HEK293 (cell line): ENCODE measurements around the gene ALDH4A1.

Experiments
- CTCF ChIA-PET: fragments of 350-600 bp; formaldehyde crosslinking; extraction: SDS; loops from one replicate; lab custom pipeline; 2021; ENCODE audit warnings: antibody characterized with exemption; lab: Yijun Ruan, JAX
- POLR2A ChIA-PET: fragments of 300-600 bp; formaldehyde crosslinking; extraction: SDS; loops from one replicate; lab custom pipeline; 2020; ENCODE audit warnings: antibody characterized with exemption, inconsistent platforms; lab: Yijun Ruan, JAX
- H3K27ac ChIP-seq: fragments of 200-500 bp; sonication (Bioruptor generic); 2 replicates; pipeline ENCODE4 v1.5.1; 2014; ENCODE audit warnings: low read depth, low read length, control low read depth, inconsistent platforms; ENCODE audit errors: extremely low read depth
- H3K36me3 ChIP-seq, 2 experiments: fragments of 200-500 bp in 1 of 2; sonication (Bioruptor generic) in 1 of 2; 1 replicate in 1 of 2; 2 replicates in 1 of 2; pipeline ENCODE4 v1.5.1; 2014 to 2017; ENCODE audit warnings: inconsistent platforms in 2 of 2, low read length in 2 of 2; ENCODE audit not compliant: control insufficient read depth in 2 of 2, insufficient read depth in 1 of 2
- H3K4me1 ChIP-seq: fragments of 200-500 bp; sonication (Bioruptor generic); 2 replicates; pipeline ENCODE4 v1.5.1; 2014; ENCODE audit warnings: mild to moderate bottlenecking, low read length, inconsistent platforms; ENCODE audit not compliant: control insufficient read depth, insufficient read depth
- H3K4me3 ChIP-seq: 2 replicates; pipeline ENCODE4 v1.5.1; 2011; ENCODE audit warnings: low read depth, mild to moderate bottlenecking, control low read depth, low read length, moderate library complexity
- H3K9me3 ChIP-seq: fragments of 200-500 bp; sonication (Bioruptor generic); 2 replicates; pipeline ENCODE4 v1.5.1; 2014; ENCODE audit warnings: low read depth, low read length, inconsistent platforms; ENCODE audit not compliant: control insufficient read depth, insufficient read depth
- AEBP2 ChIP-seq: fragments of 450-650 bp; formaldehyde crosslinking; IDR thresholded peaks from 2 replicates; pipeline ENCODE4 v1.5.1; 2016; ENCODE audit warnings: missing biosample characterization, missing genetic modification characterization, borderline replicate concordance
- GFI1B ChIP-seq: fragments of 450-650 bp; formaldehyde crosslinking; IDR thresholded peaks from 2 replicates; pipeline ENCODE4 v1.5.1; 2016; ENCODE audit warnings: missing biosample characterization, missing genetic modification characterization
- HOXA7 ChIP-seq: sonication (generic); formaldehyde crosslinking; IDR thresholded peaks from 2 replicates; pipeline ENCODE4 v1.8.1; 2022; ENCODE audit warnings: missing genetic modification reagents, borderline replicate concordance
- SALL2 ChIP-seq: fragments of 450-650 bp; formaldehyde crosslinking; IDR thresholded peaks from 2 replicates; pipeline ENCODE4 v1.5.0; 2017; ENCODE audit warnings: missing biosample characterization, mild to moderate bottlenecking, missing genetic modification characterization, borderline replicate concordance
- TCF7L2 ChIP-seq: IDR thresholded peaks from 2 replicates; pipeline ENCODE4 v1.6.1; 2011; ENCODE audit warnings: low read depth, mild to moderate bottlenecking, inconsistent platforms, low read length, moderate library complexity, borderline replicate concordance
- TRIM28 ChIP-seq: IDR thresholded peaks from 2 replicates; pipeline ENCODE4 v1.6.1; 2011; ENCODE audit warnings: low read length, control low read depth, borderline replicate concordance
- ZBTB10 ChIP-seq: fragments of 450-650 bp; formaldehyde crosslinking; IDR thresholded peaks from 2 replicates; pipeline ENCODE4 v1.5.1; 2016; ENCODE audit warnings: missing biosample characterization, missing genetic modification characterization
- ZBTB20 ChIP-seq: fragments of 450-650 bp; formaldehyde crosslinking; IDR thresholded peaks from 2 replicates; pipeline ENCODE4 v1.5.1; 2016; ENCODE audit warnings: missing biosample characterization, missing genetic modification characterization
- ZBTB48 ChIP-seq: fragments of 450-650 bp; formaldehyde crosslinking; IDR thresholded peaks from 2 replicates; pipeline ENCODE4 v1.5.1; 2016; ENCODE audit warnings: missing biosample characterization, missing genetic modification characterization
- ZNF175 ChIP-seq: fragments of 450-650 bp; formaldehyde crosslinking; IDR thresholded peaks from 2 replicates; pipeline ENCODE4 v1.5.1; 2016; ENCODE audit warnings: missing biosample characterization, missing genetic modification characterization
- ZNF394 ChIP-seq: fragments of 450-650 bp; formaldehyde crosslinking; IDR thresholded peaks from 2 replicates; pipeline ENCODE4 v1.5.1; 2016; ENCODE audit warnings: missing biosample characterization, missing genetic modification characterization, mild to moderate bottlenecking, moderate library complexity, borderline replicate concordance
- ZNF423 ChIP-seq: fragments of 450-650 bp; formaldehyde crosslinking; IDR thresholded peaks from 2 replicates; pipeline ENCODE4 v1.5.1; 2016; ENCODE audit warnings: missing biosample characterization, missing genetic modification characterization
- ZNF513 ChIP-seq: fragments of 450-650 bp; IDR thresholded peaks from 2 replicates; pipeline ENCODE4 v1.5.1; 2018; ENCODE audit warnings: missing biosample characterization, missing genetic modification characterization
- ZNF558 ChIP-seq: fragments of 450-650 bp; formaldehyde crosslinking; IDR thresholded peaks from 2 replicates; pipeline ENCODE4 v1.5.1; 2016; ENCODE audit warnings: missing biosample characterization, missing genetic modification characterization
- ZNF664 ChIP-seq: fragments of 450-650 bp; formaldehyde crosslinking; IDR thresholded peaks from 2 replicates; pipeline ENCODE4 v1.5.1; 2016; ENCODE audit warnings: missing biosample characterization, missing genetic modification characterization
- ZNF701 ChIP-seq: fragments of 450-650 bp; formaldehyde crosslinking; IDR thresholded peaks from 2 replicates; pipeline ENCODE4 v1.5.1; 2016; ENCODE audit warnings: missing biosample characterization, missing genetic modification characterization
- ZNF76 ChIP-seq: fragments of 450-650 bp; formaldehyde crosslinking; IDR thresholded peaks from 2 replicates; pipeline ENCODE4; 2016; ENCODE audit warnings: low read depth, missing biosample characterization, missing genetic modification characterization, borderline replicate concordance
- ZNF776 ChIP-seq: fragments of 450-650 bp; formaldehyde crosslinking; IDR thresholded peaks from 2 replicates; pipeline ENCODE4 v1.5.0; 2017; ENCODE audit warnings: missing biosample characterization, missing genetic modification characterization, borderline replicate concordance
- ZNF791 ChIP-seq: fragments of 450-650 bp; formaldehyde crosslinking; IDR thresholded peaks from 2 replicates; pipeline ENCODE4 v1.5.1; 2016; ENCODE audit warnings: missing biosample characterization, missing genetic modification characterization
- ZNF843 ChIP-seq: fragments of 450-650 bp; formaldehyde crosslinking; IDR thresholded peaks from 2 replicates; pipeline ENCODE4 v1.5.1; 2016; ENCODE audit warnings: missing biosample characterization, missing genetic modification characterization

The ALDH4A1 gene

GRCh38 chr1:18856435-18856834, 45.9 kb downstream of the ALDH4A1 start (continued):
- TF ChIP-seq ZNF843 (tag by site-specific recombination) (no peak), ZBTB20 (no peak), ZNF558 (tag by site-specific recombination) (no peak), ZBTB48 (tag by site-specific recombination) (no peak)

GRCh38 chr1:18855573-18855972, 46.8 kb downstream of the ALDH4A1 start:
- H3K4me1 ChIP-seq, result no peaks in the 10 kb centered on the region
- H3K4me3 ChIP-seq, result no peak overlapping the region
- CTCF ChIA-PET, result no interaction called here
- no peak overlapping the region for H3K27ac ChIP-seq
- TF ChIP-seq GFI1B (no peak), TRIM28 (no peak), ZNF701 (tag by site-specific recombination) (no peak), ZNF791 (tag by site-specific recombination) (no peak)
- H3K36me3 ChIP-seq, result no peaks in the 10 kb centered on the region
- POLR2A ChIA-PET, result no interaction called here
- H3K9me3 ChIP-seq, result no peaks in the 10 kb centered on the region

- CTCF ChIA-PET, result interaction anchor here (0.6 kb wide), 1 partner anchor 52 kb away, joined by 3 read pairs; no protein-coding TSS in a partner anchor
- no peak for TF ChIP-seq AEBP2 (tag by site-specific recombination)
- no peak for TF ChIP-seq ZNF394 (tag by site-specific recombination)
- TF ChIP-seq ZNF664 (tag by site-specific recombination), result no peak
- no peak for TF ChIP-seq ZNF423 (tag by site-specific recombination)
- TF ChIP-seq TCF7L2, result no peak
- TF ChIP-seq ZNF776 (tag by site-specific recombination), result no peak
- TF ChIP-seq ZNF175 (tag by site-specific recombination), result no peak
- TF ChIP-seq, all 188 proteins: peak for 0
- H3K27ac ChIP-seq, result no peak overlapping the region
- POLR2A ChIA-PET, result no interaction called here
- H3K4me1 ChIP-seq, result no peaks in the 10 kb centered on the region
- H3K36me3 ChIP-seq, result no peaks in the 10 kb centered on the region
- H3K4me3 ChIP-seq, result no peak overlapping the region
- H3K9me3 ChIP-seq, result no peaks in the 10 kb centered on the region
These were observed 47.9 kb downstream of the ALDH4A1 start for GRCh38 chr1:18854331-18855025.

- POLR2A ChIA-PET, result no interaction called here
- no peak overlapping the region for H3K4me3 ChIP-seq
- no peaks in the 10 kb centered on the region for H3K36me3 ChIP-seq
- no peak overlapping the region for H3K27ac ChIP-seq
- CTCF ChIA-PET, result no interaction called here
- H3K4me1 ChIP-seq, result no peaks in the 10 kb centered on the region
- H3K9me3 ChIP-seq, result no peaks in the 10 kb centered on the region
- TF ChIP-seq ZNF76 (tag by site-specific recombination) (no peak), SALL2 (tag by site-specific recombination) (no peak), HOXA7 (CRISPR knock-in tag) (no peak), ZBTB10 (tag by site-specific recombination) (no peak), ZNF776 (tag by site-specific recombination) (no peak), ZNF513 (no peak)
These were observed 49.9 kb downstream of the ALDH4A1 start for GRCh38 chr1:18852501-18852900.
